Left lobe of liver (tissue), 1 donor: ENCODE data around the gene TRPV6. TPM values are rescaled to one million over a fixed set of nuclear protein-coding genes. Genes with fewer than 3 reads are reported as not detected.

Experiments
- total RNA-seq: library from RNA; stranded (reverse); gene quantifications from one replicate; pipeline ENCODE4 v1.2.1, GENCODE V29; 2021
- donor health status: DM: no; HTN: yes; CAD: no.

TRPV6 gene
- total RNA-seq, 1 donor from 2014 or later = 0.53 TPM

Other genes with a start within 250 kb of the TRPV6 start
- 19.7 TPM for gene PRSS1, start 136.3 kb downstream of the TRPV6 start, total RNA-seq
- gene PRSS2, start 114.8 kb downstream of the TRPV6 start, total RNA-seq = 53.2 TPM
- 5.1 TPM for gene EPHB6, start 30.7 kb downstream of the TRPV6 start, total RNA-seq
- gene TRPV5, start 48.0 kb upstream of the TRPV6 start, total RNA-seq = not detected
- gene LLCFC1, start 53.7 kb upstream of the TRPV6 start, total RNA-seq = not detected
- gene KEL, start 76.6 kb upstream of the TRPV6 start, total RNA-seq = 0.28 TPM
- not detected for gene OR9A2, start 141.4 kb upstream of the TRPV6 start, total RNA-seq
- not detected for gene OR6V1, start 166.6 kb upstream of the TRPV6 start, total RNA-seq
- gene PIP, start 246.3 kb upstream of the TRPV6 start, total RNA-seq = not detected